ENCODE measurements around the gene PHACTR1.

GRCh38 chr6:12733876-12734275, 17.3 kb downstream of the PHACTR1 start:
- TF ChIP-seq POLR2AphosphoS5 (IDR thresholded peaks at IDR 0.05; ENCODE audit: low read depth, low read length) (no peak), POLR2A (IDR thresholded peaks at IDR 0.05; ENCODE audit: low read depth, low read length) (no peak), TAF1 (IDR thresholded peaks at IDR 0.05; ENCODE audit: borderline replicate concordance, low read depth, low read length) (no peak)

All from GM12892 (cell line).